ENCODE data around the gene PNMA6E.

PNMA6E gene

DNA sequence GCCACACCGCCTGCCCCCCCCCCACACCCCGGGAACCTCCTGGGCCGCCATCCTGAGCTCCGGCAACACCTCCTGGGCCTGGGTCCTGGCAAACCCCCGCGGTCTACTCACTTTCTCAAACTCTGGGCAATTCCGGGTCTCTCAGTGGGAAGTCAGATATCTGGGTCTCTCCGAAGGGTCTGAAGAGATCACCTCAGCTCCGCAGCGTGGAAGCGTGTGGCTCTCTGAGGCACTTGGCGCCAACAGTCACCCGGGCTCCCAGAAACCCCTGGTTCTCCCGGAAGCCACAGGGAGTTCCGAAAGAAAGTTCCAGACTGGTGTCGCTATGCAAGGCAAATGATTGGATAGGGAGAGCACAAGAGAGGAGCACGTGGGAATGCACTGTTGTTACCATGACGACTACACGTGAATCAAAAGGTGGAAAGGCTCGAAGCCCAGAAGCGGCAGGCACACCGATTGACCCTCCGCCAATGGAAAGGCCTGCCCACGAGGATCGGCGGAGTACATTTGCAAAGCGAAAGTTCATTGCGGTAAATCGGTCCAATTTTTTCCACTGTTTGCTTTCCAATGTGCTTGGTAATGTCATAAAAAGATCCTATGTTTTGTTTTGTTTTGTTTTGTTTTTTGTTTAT lies at the start of gene PNMA6E:
Gene PNMA6E (minus strand): TSS at position 218 of the 632 bp plus-strand sequence. CDS start 2,501 bp downstream, outside the sequence.
- no peak for FAIRE-seq

DNA sequence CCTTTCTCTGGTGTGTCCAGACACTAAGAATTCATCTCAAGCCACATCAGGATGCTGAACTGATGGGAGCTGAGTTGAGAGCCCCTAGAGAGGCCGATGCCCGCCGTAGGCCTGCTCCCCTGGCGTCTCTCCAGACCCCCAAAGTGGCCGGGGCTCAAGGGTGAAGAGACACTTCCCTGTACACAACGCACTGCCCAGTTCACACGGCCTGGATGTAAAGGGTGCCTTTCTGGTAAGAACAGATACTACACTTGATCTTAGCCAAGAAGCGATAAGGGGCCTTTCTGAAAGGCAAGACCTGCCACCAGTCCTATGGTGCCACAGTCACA lies 49.8 kb upstream of the PNMA6E start:
- no peak for FAIRE-seq

DNA sequence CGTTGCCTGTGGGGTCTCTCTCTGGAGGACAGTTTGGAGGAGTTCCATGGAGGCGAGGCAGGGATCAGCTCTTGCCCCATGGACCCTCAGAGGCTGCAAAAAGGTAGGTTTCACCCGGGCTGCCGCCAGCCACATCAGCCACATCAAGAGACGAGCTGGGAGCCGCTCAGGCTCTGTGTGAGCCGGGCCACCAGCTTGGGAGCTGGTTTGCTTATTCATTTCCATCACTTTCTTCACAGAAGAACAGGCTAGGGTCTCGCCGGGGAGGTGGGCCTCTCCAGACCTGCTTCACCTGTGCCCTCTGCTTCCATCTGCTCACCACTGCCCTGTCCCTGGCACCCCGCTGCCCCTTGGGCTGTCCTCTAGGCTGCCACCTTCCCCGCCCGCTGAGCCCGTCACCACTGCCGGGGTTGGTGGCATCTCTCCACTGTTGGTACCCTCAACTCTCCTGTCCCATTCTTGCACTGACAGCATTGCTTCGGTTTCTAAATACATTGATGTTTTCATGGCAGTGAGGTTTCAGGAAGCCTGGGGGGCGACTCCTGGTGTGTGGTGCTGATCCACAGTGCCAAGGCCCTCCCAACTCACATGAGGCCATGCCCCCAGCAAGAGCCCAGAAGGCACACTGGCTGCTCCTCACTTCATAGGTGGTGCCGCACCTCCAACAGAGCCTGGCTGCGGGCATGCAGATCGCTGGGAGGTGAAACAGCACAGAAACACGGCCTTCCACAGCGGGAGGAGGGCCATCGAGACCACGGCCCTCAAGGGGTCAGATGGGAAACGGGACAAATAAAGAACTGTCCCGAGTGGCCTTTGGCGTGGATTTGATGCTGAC lies 49.2 kb upstream of the PNMA6E start:
- no peak for FAIRE-seq

DNA sequence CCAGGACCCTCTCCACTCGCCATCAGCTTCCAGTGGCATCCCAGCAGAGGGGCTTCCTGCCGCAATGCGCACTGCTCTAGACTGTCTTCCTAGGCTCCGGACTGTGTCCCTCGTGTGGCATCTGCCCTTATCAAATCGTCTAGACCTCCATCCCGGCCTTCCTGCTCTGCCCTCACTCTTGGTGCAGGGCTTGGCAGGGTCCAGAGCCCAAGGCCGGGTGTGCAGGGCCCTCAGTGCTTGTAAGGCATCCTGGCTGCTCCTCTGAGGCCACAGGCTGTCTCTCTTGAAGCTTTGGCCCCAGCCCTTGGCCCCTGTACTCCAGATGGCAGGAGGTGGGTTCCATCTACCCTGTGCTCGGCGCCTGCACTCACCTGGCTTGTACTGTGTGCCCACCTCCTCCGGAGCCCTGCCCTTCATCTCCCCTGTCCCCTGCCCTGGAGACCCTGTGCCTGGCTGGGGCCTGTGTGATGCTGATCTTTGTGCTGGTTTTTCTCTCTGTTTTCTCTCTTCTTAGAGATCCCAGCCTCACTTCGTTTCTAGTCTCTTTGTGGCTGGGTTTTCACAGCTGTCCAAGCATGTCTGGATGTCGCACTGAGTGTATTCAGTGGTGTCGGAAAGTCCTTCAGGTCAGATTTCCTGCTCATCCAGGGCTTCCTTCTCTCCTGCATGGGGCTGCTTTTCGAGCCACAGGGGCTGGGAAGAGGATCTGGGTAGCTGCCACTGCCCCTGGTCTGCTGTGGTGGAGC lies 48.4 kb upstream of the PNMA6E start:
- no peak for FAIRE-seq

DNA sequence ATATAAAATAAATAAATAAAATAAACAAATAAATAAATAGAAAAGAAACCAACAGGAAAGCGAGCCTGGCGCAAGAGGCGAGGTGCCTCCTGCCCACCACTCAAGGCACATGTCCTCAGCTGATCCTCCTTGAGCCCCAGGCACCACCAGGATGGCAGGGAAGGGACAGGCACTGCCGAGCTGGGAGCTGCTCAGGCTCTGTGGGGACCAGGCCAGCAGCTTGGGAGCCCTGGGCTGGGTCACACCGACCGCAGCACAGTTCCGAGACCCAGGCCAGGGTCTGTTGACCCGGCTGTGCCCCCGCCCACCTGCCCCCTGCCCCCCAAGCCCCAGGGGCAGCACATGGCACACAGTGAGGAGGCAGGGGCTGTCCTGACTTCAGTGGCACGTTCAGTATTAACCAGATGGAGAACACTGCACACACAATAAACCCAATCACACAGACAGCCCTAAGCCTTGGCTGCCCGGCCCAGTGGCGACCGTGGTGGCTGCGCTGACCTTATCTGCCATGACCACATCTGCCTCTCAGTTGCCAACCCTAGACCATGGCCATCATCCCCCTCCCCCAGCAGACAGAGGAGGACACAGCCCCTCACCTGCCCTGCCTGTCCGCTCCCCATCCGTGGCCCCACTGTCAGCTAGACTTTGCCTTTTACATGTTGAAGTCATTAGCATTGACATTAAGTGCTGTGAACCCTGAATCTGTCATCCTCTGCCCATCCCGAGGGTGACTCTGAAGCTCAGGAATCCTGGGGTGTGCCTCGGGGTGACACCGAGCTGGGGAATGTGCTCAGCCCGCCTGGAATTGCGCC lies 47.6 kb upstream of the PNMA6E start:
- no peak for FAIRE-seq

DNA sequence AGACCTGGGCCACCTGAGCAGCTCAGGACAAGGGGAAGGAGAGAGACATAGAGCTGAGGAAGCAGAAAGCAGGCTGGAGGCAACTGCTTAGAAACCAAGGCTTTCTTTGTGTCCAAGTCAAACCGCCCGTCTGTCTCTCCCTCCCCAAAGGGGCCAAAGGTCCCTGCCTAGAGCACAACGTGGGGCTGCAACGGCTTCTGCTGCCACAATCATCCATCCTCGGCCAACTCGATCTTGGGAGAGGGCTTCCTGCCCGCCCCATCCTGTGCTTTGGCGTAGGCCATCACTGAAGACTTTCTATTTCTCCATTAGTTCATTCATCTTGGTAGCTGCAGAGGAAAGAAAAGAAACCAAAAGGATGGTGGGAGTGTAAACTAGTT lies 46.4 kb upstream of the PNMA6E start:
- FAIRE-seq, result no peak

DNA sequence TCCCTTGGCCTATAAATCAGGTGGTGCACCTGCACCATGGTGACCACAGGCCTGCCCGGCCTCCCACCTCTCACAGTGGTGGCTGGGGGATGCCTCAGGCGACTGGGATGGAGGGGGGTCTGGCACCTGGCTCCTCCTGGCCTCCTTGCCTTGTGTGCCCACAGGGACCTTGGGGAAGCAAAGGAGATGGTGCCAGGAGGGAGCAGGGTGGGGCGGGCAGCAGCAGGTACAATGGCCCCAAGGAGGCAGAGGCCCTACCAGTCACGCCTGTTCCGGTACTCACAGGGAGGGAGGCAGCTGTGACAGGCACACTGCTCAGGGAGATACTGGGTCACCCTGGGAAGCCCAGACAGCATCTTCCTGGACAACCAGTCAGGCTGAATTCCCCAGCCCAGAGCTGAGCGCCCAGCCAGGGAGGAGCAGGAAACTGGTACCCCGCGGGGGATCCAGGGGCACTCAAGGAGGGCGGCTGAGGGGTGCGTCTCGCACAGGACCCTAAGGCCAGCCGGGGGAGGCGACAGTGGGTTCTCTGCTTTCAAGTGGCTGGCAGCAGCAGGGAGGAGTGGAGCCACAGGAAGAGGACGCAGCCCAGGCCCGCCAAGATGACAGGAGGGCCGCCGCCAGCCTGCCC lies 45.9 kb upstream of the PNMA6E start:
- no peak for FAIRE-seq

DNA sequence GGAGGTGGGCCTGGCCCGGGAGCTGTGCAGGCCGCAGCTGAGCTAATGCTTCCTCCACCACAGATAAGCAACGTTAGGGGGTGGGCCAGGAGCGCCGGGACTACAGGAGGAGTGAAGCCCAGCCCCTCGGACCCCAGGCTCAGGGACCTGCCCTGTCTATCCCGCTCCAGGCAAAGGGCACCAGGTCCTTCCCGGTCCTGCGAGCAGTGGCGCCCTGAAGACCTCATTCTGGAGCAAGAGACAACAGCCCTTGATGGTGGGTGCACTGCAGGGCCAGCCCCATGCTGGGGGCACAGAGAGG lies 45.4 kb upstream of the PNMA6E start:
- no peak for FAIRE-seq

DNA sequence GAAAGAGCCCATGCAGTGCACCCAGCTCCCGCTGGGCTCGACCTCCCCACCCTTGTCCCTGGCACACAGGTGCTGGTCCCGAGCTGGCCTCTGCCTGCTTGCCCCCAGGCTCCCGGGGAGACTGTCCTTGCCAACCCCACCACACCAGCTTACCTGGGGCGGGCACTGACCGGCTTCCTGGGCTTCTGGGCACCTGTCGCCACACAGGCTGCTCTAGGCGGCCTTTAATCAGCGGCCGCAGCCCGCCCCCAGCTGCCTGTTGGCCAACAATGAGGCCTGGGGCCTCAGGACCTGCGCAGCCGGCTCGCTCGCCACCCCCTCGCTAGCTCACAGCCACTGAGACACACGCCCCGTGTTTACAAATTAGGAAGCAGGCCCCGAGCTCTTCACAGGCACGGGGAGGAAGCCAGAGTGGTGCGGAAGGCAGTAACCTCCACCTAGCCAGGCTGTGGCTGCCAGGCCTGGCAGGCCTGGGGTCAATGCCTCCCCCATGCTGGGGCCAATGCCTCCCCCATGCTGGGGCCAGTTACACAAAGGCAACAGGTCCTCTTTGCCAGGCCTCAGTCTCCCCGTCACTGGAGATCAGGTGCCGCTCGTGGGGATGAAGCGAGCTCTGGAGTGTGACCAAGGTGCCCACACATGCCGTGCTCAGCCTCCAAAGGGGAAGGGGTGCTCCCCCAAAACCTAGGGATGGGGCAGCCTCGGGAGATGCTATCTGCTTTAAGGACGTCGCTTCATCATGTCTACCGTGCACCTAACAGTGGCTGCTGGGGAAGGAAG lies 44.9 kb upstream of the PNMA6E start, which contains the start of gene TREX2:
Gene TREX2 (minus strand): TSS at position 201 of the 780 bp plus-strand sequence. CDS start 626 bp downstream, outside the sequence.
- FAIRE-seq, result no peak

DNA sequence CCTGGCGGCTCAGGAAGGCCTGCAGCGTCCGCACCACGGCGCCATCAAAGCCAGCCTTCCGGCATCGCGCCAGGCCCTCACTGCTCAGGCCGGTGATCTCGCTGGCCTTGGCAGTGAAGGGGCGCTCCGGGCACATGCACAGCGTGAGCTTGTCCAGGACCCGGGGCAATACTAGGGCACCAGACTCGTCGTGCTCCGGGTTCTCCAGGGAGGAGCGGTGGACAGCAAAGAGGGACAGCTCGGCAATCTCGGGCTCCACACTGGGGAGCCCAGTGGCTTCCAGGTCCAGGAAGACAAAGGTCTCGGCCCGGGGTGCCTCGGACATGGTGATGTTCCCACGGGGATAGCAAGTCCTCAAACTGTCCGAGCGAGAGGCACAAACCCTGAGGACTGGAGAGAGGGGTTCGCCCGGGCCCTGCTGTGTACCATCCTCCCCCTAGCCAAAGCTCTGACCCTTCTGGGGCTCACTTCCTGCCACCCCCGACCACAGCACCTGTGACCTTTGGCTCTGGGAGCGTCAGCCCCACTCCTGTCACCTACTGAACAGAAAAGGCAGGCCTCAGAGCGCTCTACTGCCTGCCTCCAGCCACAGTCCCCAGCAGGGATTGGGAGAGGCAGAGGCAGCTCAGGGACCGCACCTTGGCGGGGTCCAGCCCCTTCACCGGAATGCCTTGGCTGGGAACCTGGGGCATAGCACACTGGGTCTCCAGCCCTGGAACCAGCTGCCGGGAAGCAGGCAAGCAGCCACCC lies 44.1 kb upstream of the PNMA6E start:
- FAIRE-seq, result no peak

DNA sequence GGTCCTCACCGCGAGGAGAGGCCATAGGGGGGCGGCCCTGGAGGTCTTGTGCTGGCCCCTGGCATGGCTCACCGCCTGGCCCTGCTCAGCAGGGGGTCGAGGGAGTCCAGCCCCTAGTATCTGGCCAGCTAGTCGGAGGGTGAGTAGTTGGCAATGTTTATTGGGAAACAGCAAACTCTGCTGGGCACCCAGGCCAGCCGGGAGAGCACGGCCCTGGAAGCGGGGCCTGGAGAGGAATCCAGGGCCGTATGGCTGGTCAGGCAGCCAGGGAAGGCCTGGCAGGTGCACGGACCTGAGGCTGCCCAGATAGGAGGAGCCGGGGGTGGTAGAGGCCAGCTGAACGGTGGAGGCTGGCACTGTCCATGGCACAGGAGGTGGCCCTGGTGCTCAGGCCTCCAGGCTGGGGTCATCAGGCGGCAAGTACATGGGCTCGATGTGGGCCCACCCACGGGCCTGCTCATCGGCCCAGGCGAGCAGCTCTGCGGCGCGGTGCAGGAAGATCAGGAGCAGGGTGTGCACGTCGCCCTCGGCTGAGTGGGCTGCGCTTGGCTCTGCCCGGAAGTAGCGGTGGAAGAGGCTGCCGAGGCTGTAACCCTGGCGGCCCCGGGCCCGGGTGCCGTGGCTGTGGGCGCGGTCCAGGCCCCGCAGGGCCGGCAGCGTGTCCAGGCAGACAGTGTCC lies 43.3 kb upstream of the PNMA6E start:
- FAIRE-seq, result no peak

DNA sequence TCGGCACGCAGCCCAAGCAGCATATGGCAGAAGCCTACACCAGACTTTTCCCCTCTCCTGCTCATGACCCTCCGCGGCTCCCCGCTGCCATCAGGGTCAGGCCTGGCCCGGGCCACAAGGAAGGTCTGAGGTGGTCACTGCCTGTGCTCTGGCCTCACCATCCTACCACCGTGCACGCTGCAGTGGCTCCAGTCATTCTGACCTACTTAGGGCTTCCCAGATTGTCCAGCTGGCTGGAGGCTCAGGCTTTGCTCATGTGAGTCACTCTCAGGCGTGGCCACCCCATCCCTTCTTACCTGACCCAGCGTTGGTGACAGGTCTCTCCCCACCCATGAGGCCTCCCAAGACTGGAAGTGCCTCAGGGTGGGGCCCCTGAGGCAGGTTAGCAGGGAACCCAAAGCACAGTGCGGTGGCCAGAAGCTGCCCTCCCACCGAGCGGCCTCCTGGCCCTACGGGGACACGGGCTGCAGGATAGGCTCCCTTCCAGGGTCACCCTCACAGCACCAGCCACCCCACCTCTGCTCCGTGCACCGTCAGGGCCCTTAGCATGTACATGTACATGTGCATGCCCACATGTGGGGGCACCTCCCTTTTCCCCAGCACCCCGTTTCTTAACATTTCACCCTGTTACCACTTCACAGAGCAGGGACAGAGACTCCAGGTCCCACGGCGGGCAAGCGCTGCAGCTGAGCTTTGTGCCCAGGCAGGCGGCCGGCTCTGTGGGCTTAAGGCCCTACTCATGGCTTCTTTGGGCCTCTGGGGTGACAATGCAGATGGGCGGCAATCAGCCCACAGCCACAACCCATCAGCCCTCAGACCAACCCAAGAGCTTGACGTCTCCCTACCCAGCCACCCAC lies 42.6 kb upstream of the PNMA6E start:
- FAIRE-seq, result no peak

DNA sequence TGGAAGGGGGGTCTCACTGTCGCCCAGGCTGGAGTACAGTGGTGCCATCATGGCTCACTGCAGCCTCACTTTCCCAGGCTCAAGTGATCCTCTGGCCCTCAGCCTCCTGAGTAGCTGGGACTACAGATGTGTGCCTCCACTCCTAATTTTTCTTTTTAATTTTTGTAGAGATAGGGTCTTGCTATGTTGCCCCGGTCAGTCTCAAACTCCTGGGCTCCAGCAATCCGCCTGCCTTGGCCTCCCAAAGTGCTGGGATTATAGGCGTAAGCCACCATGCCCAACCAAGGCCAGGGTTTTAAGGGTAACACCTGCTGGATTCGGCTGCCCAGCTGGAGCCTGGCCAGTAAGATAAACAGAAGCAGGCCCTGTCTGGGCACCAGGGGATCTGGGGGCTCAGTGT lies 41.3 kb upstream of the PNMA6E start:
- no peak for FAIRE-seq

DNA sequence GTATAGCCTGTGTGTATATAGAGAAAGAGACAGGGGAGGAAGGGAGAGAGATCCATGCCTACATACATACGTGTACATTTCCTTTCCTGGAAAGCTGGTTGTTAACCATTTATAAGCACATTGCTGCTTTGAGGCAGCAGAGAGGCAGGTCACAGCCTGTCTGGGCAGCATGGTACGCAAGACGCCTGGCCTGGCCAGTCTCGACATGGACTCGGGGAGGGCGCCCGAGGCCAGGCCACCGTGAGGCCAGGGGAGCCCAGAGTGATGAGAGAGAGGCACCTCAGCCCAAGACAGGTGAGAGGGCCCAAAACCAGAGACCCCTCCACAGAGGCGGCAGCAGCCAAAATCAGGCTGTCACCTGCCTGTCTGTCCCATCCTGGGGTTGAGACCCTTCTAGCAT lies 40.8 kb upstream of the PNMA6E start:
- FAIRE-seq, result no peak

DNA sequence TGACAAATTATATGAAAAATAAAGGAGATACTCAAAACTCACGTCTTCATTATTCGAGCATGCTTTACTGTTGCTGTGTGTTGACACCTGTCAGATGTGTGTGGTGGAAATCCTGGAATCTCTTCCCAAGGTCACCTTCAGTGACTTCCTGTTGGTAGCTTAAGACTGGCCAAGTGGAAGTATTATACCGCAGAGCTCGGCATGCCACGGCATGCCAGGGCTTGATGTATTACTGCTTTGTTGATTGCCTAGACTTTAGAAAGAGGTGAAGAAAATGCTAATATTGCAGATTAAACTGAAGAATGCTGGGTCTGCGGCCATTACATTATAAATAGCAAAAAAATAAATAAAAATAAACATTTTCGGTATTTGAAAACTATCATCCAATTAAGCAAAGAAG lies 40.1 kb upstream of the PNMA6E start:
- no peak for FAIRE-seq

DNA sequence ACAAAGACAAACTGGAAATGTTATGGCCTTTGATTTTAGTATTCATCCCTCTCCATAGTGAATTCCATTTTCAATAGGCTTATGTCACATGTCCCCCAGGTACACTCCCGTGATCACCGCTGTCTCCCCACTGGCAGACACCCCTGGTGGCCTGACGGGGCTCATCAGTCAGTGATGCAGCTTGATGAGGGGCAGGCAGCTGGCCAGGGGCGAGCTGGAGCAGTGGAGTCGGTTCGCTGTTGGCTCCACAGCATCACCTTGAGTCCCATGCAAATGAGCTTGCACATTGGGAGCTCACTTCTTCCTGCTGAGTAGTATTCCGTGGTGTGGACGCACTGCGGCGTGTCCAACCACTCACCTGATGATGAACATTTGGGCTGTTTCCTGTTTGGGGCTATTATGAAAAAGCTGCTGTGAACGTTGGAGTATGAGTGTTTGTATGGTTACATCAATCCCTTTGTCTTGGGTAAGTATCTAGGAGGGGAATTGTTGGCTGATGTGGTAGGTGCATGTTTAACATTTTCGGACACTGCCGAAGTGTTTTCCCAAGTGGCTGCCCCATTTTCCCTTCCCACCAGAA lies 39.5 kb upstream of the PNMA6E start:
- no peak for FAIRE-seq

DNA sequence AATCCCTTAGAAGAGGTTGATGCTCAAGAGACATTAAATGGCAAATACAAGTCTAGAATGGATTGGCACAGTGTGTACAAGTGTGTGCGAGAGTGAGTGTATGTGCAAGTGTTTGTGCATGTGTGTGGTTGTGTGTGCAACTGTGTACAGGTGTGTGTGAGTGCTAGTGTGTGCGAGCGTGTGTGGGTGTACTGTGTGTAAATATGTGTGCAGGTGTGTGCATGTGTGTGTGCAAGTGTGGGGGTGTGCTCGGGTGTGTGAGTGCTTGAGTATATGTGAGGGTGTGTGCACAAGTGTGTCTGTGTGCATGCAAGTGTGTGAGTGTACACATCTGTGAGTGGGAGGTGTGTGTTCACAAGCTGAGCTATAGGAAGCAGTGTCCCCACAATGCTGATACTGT lies 38.8 kb upstream of the PNMA6E start:
- no peak for FAIRE-seq

DNA sequence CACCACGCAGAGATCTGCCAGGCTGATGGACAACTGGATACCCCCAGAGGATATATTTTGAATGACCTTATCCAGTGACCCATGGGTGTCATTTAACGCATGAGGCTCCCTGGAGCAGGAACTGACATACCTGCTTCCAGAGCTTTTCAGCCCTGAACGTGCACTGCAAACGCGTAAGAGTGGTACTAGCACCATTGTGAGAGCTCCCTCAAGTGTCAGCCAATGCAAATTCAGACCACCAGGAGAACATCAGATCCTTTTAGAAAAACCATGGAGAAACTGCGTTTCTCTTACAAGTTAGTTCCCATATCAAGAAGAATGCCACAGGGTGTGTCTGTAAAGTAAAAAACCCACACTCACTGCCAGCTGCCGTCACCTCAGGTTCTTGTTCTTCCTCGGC lies 37.4 kb upstream of the PNMA6E start:
- no peak for FAIRE-seq

DNA sequence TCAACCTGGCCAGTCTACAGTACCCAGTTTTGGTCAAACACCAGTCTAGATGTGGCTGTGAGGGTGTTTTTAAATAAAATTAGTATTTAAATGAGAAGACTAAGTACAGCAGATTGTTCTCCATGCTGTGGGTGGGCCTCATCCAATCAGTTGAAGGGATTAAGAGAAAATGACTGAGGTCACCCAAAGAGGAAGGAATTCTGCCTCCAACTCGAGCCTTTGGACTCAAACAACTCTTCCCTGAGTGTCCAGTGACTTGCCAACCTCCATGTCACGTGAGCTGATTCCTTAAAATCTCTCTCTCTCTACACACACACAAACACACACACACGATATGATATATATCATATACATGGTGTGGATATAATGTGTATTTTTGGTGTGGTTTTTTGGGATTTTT lies 34.7 kb upstream of the PNMA6E start:
- FAIRE-seq, result no peak
